Endodermal cell (in vitro differentiated cells): Measurements from ENCODE around the gene PRPH2. TPM values are rescaled to one million over a fixed set of nuclear protein-coding genes. Genes with fewer than 3 reads are reported as not detected.
"Not testable (repeated sequence)": the region's sequence is repeated elsewhere in the genome, so short reads cannot be mapped to it uniquely, and the experiment has no call there.

Experiments used
- DNase-seq: peaks from one replicate; pipeline ENCODE4 v3.0.0-alpha.2; 2017
- H3K27ac ChIP-seq: 2 replicates; pipeline ENCODE4 v1.5.1; 2013; ENCODE audit warnings: mild to moderate bottlenecking, low read depth, low read length, moderate library complexity
- H3K27me3 ChIP-seq: 2 replicates; pipeline ENCODE4 v1.6.1; 2013; ENCODE audit warnings: mild to moderate bottlenecking, low read length, moderate library complexity; ENCODE audit not compliant: insufficient read depth, control insufficient read depth, poor library complexity, severe bottlenecking
- H3K36me3 ChIP-seq: 2 replicates; pipeline ENCODE4 v1.7.0; 2013; ENCODE audit warnings: mild to moderate bottlenecking, low read length, moderate library complexity; ENCODE audit not compliant: control insufficient read depth, insufficient read depth
- H3K4me1 ChIP-seq: one replicate; pipeline ENCODE4 v1.7.0; 2013; ENCODE audit warnings: low read length; ENCODE audit not compliant: control insufficient read depth, insufficient read depth
- H3K4me3 ChIP-seq: 2 replicates; pipeline ENCODE4 v1.5.1; 2013; ENCODE audit warnings: mild to moderate bottlenecking, low read length, moderate library complexity
- H3K9ac ChIP-seq: 2 replicates; pipeline ENCODE4 v1.6.1; 2013; ENCODE audit warnings: mild to moderate bottlenecking, low read length, moderate library complexity; ENCODE audit not compliant: poor library complexity, severe bottlenecking; ENCODE audit errors: extremely low read depth
- H3K9me3 ChIP-seq: 2 replicates; pipeline ENCODE4 v1.6.1; 2013; ENCODE audit warnings: mild to moderate bottlenecking, low read length, moderate library complexity; ENCODE audit not compliant: control insufficient read depth
- H3K27ac Mint-ChIP-seq: 2 replicates; pipeline ENCODE4 v1.8.0; 2020; ENCODE audit warnings: mixed read lengths
- H3K27me3 Mint-ChIP-seq: 2 replicates; pipeline ENCODE4 v1.8.0; 2021; ENCODE audit warnings: mild to moderate bottlenecking, mixed read lengths; ENCODE audit not compliant: insufficient read depth
- H3K36me3 Mint-ChIP-seq: 2 replicates; pipeline ENCODE4 v1.8.0; 2020; ENCODE audit warnings: low read depth, mixed read lengths
- H3K4me1 Mint-ChIP-seq: 2 replicates; pipeline ENCODE4 v1.8.0; 2020; ENCODE audit warnings: mixed read lengths
- H3K4me3 Mint-ChIP-seq: 2 replicates; pipeline ENCODE4 v1.8.0; 2020; ENCODE audit warnings: mild to moderate bottlenecking, moderate library complexity, mixed read lengths
- H3K9me3 Mint-ChIP-seq: 2 replicates; pipeline ENCODE4 v1.8.0; 2020; ENCODE audit warnings: mild to moderate bottlenecking, mixed read lengths
- WGBS, 2 experiments: methylation state at CpG; one replicate each; pipeline versions ENCODE4 v1.1.5 to v1.1.7; 2013; ENCODE audit warnings: missing lambda C conversion rate in 2 of 2, mixed read lengths in 1 of 2; ENCODE audit not compliant: insufficient coverage in 1 of 2, insufficient read length in 1 of 2; 5-methylcytosine and 5-hydroxymethylcytosine counted together
- total RNA-seq, 2 donors: library from RNA; stranded (reverse); fragmentation: NEBNext Ultra II Directional in 1 of 2; extraction: Animal tissue kit (Norgen Biotek cat#: 25700) in 1 of 2; gene quantifications; 2 replicates in 1 of 2; 3 replicates in 1 of 2; pipeline ENCODE4 v1.2.1, GENCODE V29; 2021
- TF ChIP-seq, protein P1 (sequence below): fragments of 200-600 bp; sonication (generic); conservative IDR thresholded peaks from 2 replicates; pipeline ENCODE4 v1.5.0; 2021; ENCODE audit warnings: antibody characterized with exemption, mild to moderate bottlenecking

PRPH2 gene
- total RNA-seq, 2 donors from 2014 or later, result 0.35 to 0.40 TPM

DNA sequence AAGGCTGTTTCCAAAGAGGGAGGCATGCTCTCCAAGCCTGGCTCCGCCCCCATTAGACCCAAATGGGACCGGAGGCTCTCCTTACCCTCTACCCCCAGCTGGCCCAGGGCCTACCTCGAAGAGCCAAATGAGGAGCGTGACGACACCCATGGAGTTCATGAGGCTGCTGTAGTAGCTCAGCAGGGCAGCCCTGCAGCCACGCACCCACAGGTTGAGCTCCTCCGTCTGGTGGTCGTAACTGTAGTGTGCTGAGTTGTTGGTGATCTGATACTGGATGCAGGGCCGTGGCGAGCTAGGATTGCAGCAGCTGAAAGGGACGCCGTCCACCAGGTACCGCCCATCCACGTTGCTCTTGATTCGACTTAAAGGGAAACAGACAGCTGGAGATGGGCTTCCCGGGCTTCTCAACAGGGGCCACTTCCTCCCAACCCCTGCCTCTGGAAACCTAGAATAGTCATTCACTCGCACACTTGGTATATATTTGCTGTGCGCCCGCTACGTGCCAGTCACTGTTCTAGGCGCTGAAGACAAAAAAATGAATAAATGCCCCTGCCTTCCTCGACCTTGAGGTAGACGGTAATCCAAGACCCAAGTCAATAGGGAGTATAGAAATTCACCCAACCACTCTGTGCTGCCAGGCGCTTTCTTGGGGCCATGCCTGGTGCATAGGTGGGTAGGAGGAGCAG lies 18.0 kb downstream of the PRPH2 start:
- Mint-ChIP-seq H3K9me3 (no peaks in the 10 kb centered on the region), H3K36me3 (no peaks in the 10 kb centered on the region), H3K4me1 (peaks cover 7% of the 10 kb centered on the region), H3K27ac (peak overlapping the region; percentile 77), H3K27me3 (no peaks in the 10 kb centered on the region), H3K4me3 (peak overlapping the region; percentile 38)
- TF ChIP-seq, protein P1, sequence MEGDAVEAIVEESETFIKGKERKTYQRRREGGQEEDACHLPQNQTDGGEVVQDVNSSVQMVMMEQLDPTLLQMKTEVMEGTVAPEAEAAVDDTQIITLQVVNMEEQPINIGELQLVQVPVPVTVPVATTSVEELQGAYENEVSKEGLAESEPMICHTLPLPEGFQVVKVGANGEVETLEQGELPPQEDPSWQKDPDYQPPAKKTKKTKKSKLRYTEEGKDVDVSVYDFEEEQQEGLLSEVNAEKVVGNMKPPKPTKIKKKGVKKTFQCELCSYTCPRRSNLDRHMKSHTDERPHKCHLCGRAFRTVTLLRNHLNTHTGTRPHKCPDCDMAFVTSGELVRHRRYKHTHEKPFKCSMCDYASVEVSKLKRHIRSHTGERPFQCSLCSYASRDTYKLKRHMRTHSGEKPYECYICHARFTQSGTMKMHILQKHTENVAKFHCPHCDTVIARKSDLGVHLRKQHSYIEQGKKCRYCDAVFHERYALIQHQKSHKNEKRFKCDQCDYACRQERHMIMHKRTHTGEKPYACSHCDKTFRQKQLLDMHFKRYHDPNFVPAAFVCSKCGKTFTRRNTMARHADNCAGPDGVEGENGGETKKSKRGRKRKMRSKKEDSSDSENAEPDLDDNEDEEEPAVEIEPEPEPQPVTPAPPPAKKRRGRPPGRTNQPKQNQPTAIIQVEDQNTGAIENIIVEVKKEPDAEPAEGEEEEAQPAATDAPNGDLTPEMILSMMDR, result no peak
- peak; percentile 76 for DNase-seq
- Histone ChIP-seq H3K9ac (no peak overlapping the region), H3K27me3 (no peaks in the 10 kb centered on the region), H3K27ac (no peak overlapping the region), H3K36me3 (no peaks in the 10 kb centered on the region), H3K4me1 (no peaks in the 10 kb centered on the region), H3K9me3 (no peaks in the 10 kb centered on the region), H3K4me3 (no peak overlapping the region)
- 83 to 84% methylated on average over 18 to 24 of the region's 24 CpGs for WGBS, 2 experiments

DNA sequence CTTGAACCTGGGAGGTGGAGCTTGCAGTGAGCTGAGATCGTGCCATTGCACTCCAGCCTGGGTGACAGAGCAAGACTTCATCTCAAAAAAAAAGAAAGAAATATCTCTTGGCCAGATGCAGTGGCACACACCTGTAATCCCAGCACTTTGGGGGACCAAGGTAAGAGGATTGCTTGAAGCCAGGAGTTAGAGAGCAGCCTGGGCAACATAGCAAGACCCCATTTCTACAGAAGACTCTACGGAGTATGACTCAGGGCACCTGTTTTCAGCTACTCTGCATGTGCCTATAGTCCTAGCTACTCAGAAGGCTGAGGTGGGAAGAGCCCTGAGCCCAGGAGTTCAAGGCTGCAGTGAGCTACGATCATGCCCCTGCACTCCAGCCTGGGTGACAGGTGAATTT lies 19.6 kb downstream of the PRPH2 start:
- not testable (repeated sequence) for H3K27me3 Mint-ChIP-seq, H3K4me3 Mint-ChIP-seq, H3K9me3 Mint-ChIP-seq, H3K9ac ChIP-seq, H3K36me3 ChIP-seq, H3K4me1 Mint-ChIP-seq, H3K27ac Mint-ChIP-seq, H3K27ac ChIP-seq, H3K9me3 ChIP-seq, H3K4me3 ChIP-seq, H3K36me3 Mint-ChIP-seq, H3K27me3 ChIP-seq, H3K4me1 ChIP-seq
- 92 to 98% methylated on average over 2 to 3 of the region's 3 CpGs for WGBS, 2 experiments
- DNase-seq, result peak; percentile 21

DNA sequence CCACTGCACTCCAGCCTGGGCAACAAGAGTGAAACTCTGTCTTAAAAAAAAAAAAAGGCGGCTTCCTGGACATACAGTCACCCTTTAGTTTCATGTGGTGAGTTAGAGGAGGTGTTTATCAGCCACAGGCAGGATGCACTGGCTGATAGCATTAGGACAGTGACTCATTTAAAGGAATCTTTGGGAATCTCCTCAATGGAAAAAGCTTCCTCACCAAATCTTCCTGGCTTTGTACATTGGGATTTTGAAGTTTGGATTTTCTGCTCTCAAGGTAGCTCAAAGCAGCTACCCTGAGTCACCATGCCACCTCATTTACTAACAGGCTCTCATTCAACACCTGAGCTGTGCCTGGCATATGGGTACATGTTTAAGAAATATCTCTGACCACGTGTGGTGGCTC lies 20.2 kb downstream of the PRPH2 start:
- no peaks in the 10 kb centered on the region for H3K4me1 ChIP-seq
- H3K27ac ChIP-seq, result no peak overlapping the region
- H3K4me1 Mint-ChIP-seq, result peaks cover 7% of the 10 kb centered on the region
- H3K36me3 Mint-ChIP-seq, result no peaks in the 10 kb centered on the region
- H3K27me3 ChIP-seq, result no peaks in the 10 kb centered on the region
- no peak overlapping the region for H3K4me3 ChIP-seq
- no peak overlapping the region for H3K4me3 Mint-ChIP-seq
- DNase-seq, result no peak
- no peak overlapping the region for H3K9ac ChIP-seq
- H3K9me3 Mint-ChIP-seq, result no peaks in the 10 kb centered on the region
- TF ChIP-seq, protein P1, result no peak
- no peaks in the 10 kb centered on the region for H3K36me3 ChIP-seq
- 70% methylated on average over 2 of the region's 2 CpGs; no CpG with 5 or more reads in 1 of the 2 experiments for WGBS, 2 experiments
- no peaks in the 10 kb centered on the region for H3K9me3 ChIP-seq
- no peaks in the 10 kb centered on the region for H3K27me3 Mint-ChIP-seq
- peak overlapping the region; percentile 26 for H3K27ac Mint-ChIP-seq

DNA sequence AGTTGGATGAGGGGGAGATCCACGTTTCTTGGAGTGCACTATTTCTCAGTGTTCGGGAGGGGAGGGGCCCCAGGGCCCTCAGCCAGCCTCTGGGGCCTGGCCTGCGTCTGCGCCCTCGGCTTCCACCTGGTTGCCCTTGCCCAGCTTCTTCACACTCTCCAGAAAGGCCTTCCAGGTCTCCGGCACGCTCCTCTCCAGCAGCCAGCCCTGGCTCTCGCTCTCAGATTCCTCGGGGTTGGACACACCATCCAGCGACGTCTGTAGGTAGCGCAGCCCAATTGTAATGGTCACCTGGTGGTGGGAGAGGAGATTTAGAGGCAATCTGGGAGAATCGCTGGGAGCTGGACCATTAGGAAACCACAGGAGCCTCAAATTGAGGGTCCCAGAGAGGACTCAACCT lies 24.2 kb downstream of the PRPH2 start:
- H3K4me1 Mint-ChIP-seq, result peaks cover 1% of the 10 kb centered on the region
- 93 to 96% methylated on average over 9 to 13 of the region's 13 CpGs for WGBS, 2 experiments
- H3K27ac ChIP-seq, result no peak overlapping the region
- H3K36me3 ChIP-seq, result peaks cover 14% of the 10 kb centered on the region
- H3K4me3 ChIP-seq, result no peak overlapping the region
- peak; percentile 64 for DNase-seq
- no peaks in the 10 kb centered on the region for H3K9me3 Mint-ChIP-seq
- TF ChIP-seq, protein P1, result peak; percentile 58
- H3K4me1 ChIP-seq, result no peaks in the 10 kb centered on the region
- H3K36me3 Mint-ChIP-seq, result peaks cover 15% of the 10 kb centered on the region
- no peaks in the 10 kb centered on the region for H3K9me3 ChIP-seq
- H3K27me3 ChIP-seq, result no peaks in the 10 kb centered on the region
- no peaks in the 10 kb centered on the region for H3K27me3 Mint-ChIP-seq
- H3K4me3 Mint-ChIP-seq, result no peak overlapping the region
- no peak overlapping the region for H3K27ac Mint-ChIP-seq
- H3K9ac ChIP-seq, result no peak overlapping the region
